Activated gamma-delta T cell treated with anti-CD3 and anti-CD28 coated beads, Interleukin-2, amount 50 U/mL, for 16 hours (primary cell): ENCODE measurements around the gene WWOX.
"Not testable (repeated sequence)": the region's sequence is repeated elsewhere in the genome, so short reads cannot be mapped to it uniquely, and the experiment has no call there.

ENCODE experiments used
- DNase-seq: peaks from one replicate; pipeline ENCODE4 v3.0.0-alpha.2; 2020; ENCODE audit warnings: low read depth

The WWOX gene

DNA sequence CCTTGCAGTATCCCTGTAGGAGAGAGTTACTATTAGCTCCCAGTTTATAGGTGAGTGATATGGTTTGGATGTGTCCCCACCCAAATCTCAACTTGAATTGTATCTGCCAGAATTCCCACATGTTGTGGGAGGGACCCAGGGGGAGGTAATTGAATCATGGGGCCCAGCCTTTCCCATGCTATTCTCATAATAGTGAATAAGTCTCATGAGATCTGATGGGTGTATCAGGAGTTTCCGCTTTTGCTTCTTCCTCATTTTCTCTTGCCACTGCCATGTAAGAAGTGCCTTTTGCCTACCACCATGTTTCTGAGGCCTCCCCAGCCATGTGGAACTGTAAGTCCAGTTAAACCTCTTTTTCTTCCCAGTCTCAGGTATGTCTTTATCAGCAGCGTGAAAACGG lies 592.3 kb downstream of the WWOX start:
- DNase-seq: not testable (repeated sequence)

DNA sequence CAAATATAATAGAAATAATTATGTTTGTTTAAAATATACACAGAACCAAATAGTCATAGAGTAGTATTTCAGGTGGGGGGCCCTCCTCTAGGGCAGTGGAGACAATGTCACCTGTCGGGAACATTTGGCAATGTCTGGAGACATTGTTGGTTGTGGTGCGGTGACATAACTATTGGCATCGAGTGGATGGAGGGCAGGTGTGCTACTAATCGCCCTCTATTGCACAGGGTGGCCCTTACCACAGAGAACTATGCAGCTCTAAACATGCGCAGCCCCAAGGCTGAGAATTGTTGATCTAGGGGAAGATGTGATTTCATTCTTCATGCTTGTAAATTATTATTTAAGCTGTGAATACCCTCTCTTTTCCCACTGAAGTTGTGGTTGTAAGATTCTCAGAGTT lies 594.0 kb downstream of the WWOX start:
- no peak for DNase-seq

DNA sequence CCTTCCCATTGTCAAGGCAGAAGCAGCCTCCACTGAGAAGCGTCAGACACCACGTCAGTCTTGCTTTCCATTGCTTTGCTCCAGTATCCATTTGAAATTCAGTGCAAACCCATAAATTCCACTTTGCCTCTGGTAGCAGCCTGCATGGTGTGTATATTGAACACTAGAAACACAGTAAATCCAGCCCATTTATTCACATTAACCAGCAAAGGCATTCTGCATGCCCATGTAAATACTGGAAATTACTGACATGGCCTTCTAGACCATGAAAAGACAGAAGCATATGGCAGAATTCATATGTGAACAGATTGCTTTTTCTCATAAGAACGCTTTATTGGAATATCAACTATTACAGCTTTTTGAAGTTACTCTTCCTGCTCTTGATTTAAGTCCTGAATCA lies 595.0 kb downstream of the WWOX start:
- no peak for DNase-seq

DNA sequence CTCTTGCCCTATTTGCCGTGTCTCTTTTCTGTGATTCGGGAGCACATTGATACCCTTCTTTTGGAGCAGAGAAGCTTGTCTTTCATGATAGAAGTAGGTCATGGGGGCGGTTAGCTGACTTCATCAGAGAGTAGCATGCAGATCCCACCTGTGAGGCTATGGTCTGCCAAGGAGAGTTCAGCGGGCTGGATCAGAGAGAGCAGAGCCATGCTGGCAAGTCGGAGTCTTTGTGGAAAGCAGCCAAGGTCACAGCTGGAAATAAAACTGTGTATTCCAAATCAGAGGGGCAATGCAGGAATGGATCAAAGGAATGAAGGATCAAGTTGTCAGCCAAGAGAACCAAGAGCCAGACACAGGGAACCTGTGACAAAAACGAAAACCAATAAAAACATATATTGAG lies 595.9 kb downstream of the WWOX start:
- no peak for DNase-seq

DNA sequence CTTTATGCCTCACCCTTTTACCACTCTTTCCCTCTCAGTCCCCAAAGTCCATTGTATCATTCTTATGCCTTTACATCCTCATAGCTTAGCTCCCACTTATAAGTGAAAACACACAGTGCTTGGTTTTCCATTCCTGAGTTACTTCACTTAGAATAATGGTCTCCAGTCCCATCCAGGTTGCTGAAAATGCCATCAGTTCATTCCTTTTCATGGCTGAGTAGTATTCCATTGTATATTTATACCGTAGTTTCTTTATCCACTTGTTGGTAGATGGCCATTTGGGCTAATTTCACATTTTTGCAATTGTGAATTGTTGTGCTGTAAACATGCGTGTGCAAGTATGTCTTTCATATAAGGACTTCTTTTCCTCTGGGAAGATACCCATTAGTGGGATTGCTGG lies 597.3 kb downstream of the WWOX start:
- no peak for DNase-seq

DNA sequence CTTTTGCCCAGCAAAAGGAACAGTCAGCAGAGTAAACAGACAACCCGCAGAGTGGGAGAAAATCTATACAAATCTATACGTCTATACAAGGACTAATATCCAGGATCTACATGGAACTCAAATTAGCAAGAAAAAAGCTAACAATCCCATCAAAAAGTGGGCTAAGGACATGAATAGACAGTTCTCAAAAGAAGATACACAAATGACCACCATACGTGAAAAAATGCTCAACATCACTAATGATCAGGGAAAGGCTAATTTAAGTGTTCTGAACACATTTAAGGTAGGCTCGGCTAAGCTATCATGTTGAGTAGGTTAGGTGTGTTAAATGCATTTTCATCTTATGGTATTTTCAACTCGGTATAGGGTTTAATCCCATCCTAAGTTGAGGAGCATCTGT lies 598.0 kb downstream of the WWOX start:
- DNase-seq: no peak

DNA sequence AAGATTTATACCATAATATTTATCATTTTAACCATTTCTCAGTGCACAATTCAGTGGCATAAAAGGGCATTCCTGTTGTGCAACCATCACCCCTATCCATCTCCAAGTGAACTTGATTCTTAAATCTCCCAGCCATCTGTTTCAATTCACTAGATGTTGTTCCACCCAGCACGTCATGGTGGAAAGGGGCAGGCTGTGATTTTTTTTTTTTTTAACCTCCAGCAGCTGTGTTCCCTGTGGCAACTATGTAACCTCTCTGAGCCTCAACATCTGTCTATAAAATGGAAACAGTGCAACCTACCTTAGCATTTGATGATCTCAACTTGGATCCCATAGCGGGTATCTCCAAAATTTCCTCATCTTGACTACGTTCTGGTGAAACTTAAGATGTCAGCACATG lies 604.5 kb downstream of the WWOX start:
- no peak for DNase-seq

DNA sequence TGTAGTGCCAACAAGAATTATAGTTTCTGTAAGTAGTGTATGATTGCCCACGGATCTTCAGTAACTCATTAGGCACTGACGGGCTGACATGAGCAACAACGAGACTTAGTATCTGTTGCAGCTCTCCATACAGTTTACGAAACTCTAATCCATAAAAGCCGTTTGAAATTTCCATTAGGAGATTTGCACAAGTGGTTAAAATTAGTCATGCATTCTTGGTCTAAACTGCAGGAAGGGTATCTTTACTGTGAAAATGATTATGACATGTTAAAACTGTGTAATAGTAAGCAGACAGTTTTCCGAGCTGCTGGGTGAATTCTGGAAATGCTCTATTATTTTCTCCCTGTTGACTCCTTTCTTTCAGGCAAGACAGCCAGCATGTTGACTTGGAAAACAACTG lies 605.0 kb downstream of the WWOX start:
- DNase-seq: no peak

DNA sequence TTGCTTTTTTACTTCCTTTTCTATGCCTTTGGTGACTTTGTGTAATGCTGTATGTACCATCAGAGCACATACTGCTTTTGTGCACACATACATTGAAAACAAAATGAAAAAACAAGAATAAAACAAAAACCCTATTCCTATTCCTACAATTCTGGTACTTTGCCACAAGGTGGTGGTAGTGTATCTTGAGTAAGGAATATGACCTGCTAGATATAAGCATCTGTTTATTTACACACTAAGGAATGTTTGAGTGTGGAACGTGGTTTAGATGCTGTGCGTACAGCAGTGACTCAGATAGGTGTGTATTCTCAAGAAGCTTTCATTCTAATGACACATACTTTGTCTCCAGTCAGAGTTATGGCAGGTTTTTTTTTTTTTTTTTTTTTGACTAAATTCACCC lies 606.2 kb downstream of the WWOX start:
- no peak for DNase-seq

DNA sequence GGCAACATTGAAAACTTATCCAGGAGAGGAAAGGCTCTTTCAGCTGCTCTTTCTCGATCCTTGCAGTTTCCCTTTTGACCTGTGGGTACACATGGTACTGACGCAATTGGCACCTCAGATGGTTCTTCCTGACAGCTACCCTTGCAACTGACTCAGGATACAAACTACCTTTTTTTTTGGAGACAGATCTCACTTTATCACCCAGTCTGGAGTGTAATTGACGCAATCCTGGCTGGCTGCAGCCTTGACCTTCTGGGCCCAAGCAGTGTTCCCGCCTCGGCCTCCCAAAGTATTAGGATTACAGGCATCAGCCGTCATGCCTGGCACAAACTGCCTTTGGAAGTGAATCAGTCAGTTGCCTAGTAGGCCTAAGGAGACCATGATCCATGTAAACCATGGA lies 607.2 kb downstream of the WWOX start:
- DNase-seq: no peak

DNA sequence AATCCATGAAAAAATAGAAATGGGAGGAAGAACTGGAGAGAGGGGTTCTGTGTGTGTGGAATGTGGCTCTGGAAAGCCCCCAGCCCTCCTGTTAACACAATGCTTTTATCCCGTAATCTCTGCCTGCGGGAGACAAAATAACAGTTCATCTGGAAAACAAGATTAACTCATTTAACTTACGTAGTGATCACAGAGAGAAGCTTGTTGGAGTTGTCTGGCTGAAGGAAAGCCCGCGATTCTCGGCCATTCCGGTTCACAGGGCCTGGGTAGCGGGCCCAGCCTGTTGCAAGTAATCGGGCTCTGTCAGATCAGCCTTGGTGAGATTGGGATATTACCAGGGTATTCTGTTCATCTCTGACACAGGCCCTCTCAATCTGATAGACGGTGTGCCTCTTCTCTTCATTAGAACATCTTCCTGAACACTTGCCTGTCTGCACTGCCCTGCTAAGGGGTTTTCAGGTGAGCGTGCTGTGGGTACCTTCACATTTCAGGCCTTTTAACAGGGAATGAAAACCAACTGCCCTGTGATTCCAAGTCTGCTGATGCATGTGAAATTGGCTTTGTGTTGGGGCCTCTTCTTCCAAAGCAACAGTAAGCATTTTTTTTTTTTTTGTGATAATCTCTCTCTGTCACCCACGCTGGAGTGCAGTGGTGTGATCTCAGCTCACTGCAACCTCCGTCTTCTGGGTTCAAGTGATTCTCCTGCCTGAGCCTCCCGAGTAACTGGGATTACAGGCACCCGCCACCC lies 609.9 kb downstream of the WWOX start:
- DNase-seq: no peak

DNA sequence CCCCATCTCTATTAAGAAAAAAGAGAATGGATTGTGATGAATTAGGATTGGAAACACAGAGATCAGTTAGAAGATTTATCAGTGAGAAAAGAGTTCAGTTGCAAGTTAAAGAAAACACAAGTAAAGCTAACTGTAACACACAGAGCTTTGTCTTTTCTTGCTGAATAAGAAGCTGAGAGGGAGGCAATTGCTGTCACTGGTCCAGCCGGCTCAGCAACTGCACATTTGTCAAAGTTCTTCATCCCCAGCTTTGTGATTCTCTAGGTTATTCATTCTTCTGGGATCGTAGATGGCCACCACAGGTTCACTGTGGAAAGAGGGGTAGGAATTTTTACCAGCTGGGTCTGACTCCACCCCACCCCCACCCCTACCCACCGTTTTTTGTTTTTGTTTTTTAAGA lies 615.7 kb downstream of the WWOX start:
- DNase-seq: no peak

DNA sequence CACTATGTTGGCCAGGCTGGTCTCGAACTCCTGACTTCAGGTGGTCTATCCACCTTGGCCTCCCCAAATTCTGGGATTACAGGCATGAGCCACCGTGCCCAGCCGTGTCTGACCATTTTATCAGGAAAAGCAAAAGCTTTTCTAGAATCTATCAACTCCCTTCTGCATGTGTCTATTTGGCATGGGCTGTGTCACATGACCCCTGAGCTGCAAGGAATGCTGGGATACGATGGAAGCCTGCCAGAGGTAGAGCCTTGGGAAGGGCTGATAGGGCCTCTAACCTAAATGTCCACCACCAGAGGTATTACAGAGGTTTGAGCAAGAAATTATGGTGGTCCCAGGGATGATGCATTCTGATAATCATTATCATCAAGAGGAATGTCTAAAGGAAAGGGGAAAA lies 616.2 kb downstream of the WWOX start:
- no peak for DNase-seq

DNA sequence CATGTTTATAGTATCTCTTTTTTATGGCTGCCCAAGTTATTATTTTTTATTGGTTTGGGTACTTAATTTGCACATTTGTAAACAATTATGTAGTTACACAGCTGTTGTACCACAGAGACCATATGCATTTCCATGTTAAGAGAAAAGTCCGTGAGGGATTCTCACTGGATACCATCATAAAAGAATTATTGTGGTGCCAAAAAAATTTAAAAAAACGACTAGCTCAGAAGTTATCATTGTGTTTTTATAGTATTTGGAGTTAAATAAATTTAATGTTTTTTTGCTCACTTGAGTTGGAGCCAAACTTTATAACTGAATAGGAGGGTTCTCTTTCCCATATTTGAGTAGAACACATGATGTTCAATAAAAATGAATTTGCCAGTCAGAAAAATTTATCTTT lies 618.7 kb downstream of the WWOX start:
- DNase-seq: no peak

DNA sequence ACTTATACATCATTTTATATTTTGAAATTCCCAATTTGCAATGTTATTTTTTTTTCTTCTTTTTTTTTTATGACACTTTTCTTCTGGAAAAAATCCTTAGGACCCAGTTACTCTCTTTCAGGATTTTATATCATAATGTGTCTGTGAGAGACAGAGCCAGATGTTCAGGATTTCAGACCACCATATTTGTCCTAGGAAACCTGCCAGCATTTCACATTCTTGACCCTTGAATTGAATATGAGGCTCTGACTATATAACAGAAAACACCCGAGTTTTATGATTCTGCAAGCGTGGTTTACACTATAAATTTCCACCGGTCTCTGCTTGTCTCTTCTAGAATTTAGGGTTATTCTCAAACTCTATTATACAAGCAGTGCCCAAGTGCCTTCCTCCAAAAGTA lies 621.0 kb downstream of the WWOX start:
- DNase-seq: no peak

DNA sequence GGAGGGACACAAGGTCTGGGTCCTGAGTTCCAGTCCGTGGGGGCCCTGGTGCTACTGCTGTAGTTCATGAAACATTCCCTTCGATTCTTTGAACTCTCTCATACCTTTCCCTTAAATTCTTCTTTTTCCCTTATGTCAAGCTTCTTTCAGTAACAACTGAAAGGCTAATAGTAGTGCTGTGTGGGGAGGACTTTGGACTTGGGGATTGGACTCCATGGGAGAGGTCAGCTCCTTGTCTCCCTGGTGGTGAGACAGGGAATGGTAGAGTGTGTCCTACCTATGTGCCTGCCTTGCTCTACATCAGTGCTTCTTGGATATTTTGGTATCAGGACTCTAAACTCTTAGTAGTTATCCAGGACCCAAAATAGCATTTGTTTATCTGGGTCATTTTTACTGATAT lies 628.1 kb downstream of the WWOX start:
- no peak for DNase-seq

DNA sequence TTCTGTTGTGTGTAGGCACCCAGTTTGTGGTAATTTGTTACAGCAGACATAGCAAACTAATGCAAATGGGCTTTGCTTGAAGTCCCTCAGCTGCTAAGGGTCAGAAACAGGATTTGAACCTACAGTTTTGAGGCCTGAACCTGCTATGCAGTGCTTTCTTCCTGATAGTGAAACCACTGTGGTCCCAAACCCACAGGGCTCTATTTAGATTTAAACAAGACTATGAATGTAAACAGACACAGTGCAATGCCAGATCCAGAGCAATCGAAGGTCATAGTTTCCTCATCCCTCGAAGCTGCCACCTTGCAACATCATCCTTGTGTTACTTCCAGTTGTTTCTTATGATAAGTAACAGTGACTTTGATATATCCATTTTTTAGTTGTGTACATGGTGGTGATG lies 630.2 kb downstream of the WWOX start:
- DNase-seq: no peak

DNA sequence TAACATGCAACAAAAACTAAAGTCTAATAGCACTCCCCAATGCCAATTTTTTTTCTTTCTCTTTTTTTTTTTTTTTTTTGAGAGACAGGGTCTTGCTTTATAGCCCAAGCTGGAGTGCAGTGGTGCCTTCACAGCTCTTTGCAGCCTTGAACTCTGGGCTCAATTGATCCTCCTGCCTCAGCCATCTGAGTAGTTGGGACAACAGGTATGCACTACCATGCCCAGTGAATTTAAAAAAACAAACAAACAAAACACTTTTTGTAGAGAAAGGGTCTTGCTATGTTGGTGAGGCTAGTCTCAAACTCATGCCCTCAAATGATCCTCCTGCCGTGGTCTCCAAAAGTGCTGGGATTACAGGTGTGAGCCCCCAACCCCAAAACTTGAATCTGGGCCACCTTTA lies 632.3 kb downstream of the WWOX start:
- no peak for DNase-seq

DNA sequence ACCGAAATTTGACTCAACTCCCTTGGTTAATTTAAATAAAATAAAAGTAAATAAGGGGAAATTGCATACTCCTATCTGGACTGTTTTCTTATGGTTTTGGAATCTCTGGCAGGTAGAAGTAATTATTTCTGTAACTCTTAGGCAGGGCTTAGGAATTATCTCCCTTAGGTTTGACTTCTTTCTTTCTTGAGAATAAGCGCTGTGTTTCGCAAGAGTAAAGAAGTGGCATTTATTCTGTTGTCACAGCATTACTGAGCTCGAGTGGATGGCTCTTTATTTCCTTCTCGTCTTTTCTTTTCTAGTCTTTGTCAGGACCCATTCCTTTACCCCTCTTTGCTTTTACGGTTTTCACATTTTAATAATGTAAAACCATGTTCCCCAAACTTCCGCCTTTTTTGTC lies 633.2 kb downstream of the WWOX start:
- DNase-seq: no peak

DNA sequence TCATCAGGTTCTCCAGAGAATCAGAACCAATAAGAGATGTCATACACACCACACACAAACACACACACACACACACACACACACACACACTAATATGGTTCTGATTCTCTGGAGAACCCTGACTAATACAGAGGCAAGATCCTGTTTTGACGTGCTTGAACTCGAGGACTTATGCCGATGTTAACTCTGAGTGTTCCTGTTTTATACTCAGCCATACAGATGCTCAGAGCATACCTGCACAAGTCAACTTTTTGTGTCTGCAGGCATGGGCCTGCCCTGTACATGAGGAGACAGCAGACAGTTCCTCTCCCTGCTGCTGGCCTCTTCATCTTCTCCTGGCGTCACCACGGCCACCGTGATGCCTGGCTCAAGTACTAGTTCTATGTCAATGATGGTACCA lies 635.9 kb downstream of the WWOX start:
- no peak for DNase-seq

DNA sequence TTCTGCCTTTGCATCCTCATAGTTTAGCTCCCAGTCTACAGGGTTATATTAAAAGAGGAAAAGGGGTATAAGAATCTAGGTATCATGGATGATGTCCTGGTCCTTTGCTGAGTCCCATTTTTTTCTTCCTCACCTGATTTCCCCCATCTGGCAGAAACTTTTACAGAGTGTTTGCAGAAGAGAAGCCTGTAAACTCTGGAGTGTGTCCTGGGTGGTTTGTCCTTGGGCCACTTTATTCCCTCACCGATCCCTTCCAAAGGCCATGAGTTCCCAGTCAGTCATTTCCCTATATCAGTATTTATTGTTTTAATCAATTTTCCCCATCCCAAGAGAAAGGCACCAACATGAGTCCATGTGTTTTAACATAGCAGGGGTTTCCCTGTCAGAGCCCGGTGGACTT lies 638.2 kb downstream of the WWOX start:
- DNase-seq: no peak

DNA sequence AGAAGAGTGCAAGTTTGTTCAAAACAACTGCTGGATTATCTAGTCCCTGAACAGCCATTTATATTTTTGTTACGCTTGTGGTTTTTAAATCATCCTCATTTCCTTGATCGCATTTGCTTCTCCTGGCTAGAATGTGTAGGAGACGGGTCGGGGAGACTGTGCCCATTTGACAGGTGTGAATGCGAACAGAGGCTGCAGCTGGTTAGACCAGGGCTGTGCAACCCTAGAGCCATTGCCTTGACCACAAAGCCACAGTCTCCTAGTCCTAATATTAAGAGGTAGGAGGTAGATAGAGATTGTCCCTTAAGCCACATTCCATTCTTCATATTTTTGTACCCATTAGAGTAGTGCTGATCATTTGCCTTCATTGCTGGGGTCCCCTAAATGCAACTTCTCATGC lies 639.1 kb downstream of the WWOX start:
- DNase-seq: no peak

DNA sequence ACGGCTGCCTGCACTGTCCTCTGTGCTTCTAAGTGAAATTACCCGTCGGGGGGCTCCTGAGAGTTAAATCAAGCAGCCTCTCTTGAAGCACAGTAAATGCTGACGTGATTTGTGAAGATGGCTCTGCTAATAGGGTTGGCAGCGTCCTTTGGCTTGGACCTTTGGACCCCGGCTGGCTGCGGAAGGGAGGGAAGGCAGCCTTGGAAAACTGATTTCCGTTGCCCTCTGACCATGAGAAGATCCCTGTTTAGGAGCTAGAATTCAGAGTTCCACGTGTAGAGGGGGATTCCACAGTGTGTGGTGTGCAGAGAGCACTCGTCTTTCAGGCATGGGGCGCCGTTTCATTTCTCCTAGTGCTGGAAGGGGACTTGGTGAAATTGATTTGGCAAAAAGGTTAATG lies 640.8 kb downstream of the WWOX start:
- DNase-seq: no peak

DNA sequence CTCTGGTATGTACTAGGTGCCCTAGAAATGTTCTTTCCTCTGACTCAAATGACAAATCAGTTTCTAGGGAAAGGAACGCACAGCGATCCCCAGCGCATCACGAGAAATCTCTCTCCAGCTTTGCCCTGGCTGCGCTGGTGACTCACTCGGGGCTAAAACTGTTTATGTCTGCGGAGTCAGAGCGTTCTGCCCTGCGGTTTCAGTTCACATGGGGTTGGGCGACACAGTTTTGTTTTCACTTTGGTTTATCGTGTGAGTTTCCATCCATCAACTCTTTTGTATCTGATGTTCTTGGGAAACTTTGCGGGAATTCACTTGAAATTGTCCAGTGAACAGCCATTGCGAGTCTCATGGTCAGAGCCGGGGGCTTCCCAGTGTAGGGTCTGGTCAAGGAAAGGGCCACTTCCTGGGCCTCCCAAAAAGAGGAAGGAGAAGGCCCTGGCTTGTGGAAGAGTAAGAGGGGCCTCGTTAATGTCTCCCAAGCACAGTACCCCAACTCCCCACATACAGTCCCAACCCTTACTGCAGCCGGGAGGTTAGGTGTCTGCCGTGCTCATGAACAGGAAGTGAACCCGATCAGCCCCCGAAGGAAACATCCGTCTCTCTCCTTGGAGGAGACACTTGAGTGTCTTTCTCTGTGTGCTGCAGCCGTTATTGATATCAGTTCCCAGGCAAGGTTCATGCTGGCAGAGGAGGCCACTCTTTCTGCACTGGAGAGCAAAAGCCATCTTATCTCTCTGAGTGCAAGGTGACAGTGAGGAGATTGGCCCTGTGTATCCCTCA lies 643.2 kb downstream of the WWOX start:
- peak; percentile 51 for DNase-seq
